Measurements from ENCODE around the gene HCFC2. TPM values are rescaled to one million over a fixed set of nuclear protein-coding genes. Genes with fewer than 3 reads are reported as not detected.

The HCFC2 gene
- total and polyA plus RNA-seq, 2 of the 4 experiments (the other 2 are of a cell fraction) = 12.0 to 34.2 TPM

- Histone ChIP-seq H3K27me3 (ENCODE audit: control insufficient read depth, insufficient read depth, low read length) (no peaks in the 10 kb centered on the region), H3K4ac (ENCODE audit: low read depth, low read length) (no peak overlapping the region), H2AK9ac (replicated peaks; ENCODE audit: low read depth, low read length, poor library complexity) (no peak overlapping the region), H2BK5ac (ENCODE audit: low read depth, low read length, poor library complexity, severe bottlenecking) (no peak overlapping the region), H3K56ac (ENCODE audit: extremely low read depth, insufficient read depth, low read length) (no peak overlapping the region), H3K14ac (replicated peaks; ENCODE audit: low read depth, low read length) (no peak overlapping the region), H2BK20ac (ENCODE audit: low read depth, low read length) (no peak overlapping the region), H3K9me3 (ENCODE audit: control insufficient read depth, insufficient read depth, low read length) (no peaks in the 10 kb centered on the region; the same call in 1 of the 2 replicates), H4K5ac (ENCODE audit: low read depth, low read length) (no peak overlapping the region), H2BK120ac (ENCODE audit: low read depth, low read length) (no peak overlapping the region), H3K23ac (ENCODE audit: low read depth, low read length) (no peak overlapping the region), H3K27ac (ENCODE audit: insufficient read depth, low read length) (no peak overlapping the region), H2BK15ac (ENCODE audit: low read depth, low read length) (no peak overlapping the region), H3K9me1 (ENCODE audit: insufficient read depth, low read length) (peaks cover 5% of the 10 kb centered on the region; the same call in 1 of the 2 replicates), H3K4me3 (ENCODE audit: insufficient read depth, low read depth, low read length) (no peak overlapping the region), H2AK5ac (ENCODE audit: low read depth, low read length) (no peak overlapping the region), H4K91ac (ENCODE audit: insufficient read depth, low read depth, low read length) (no peak overlapping the region), H3K79me1 (ENCODE audit: low read depth in 1 of 2, low read length in 2 of 2) (peaks cover 0 to 8% of the 10 kb centered on the region in 2 experiments; a peak in 3 of 4 replicates), H2AFZ (replicated peaks; ENCODE audit: low read length, poor library complexity) (no peak overlapping the region), H4K20me1 (ENCODE audit: insufficient read depth, low read length) (no peaks in the 10 kb centered on the region), H4K8ac (ENCODE audit: low read depth in 2 of 2, low read length in 2 of 2) (no peak overlapping the region), H3K4me2 (ENCODE audit: low read depth, low read length) (no peak overlapping the region), H3K4me1 (ENCODE audit: control insufficient read depth, insufficient read depth, low read length) (peaks cover 6% of the 10 kb centered on the region), H3K36me3 (ENCODE audit: control insufficient read depth, insufficient read depth, low read length) (no peaks in the 10 kb centered on the region), H3K9ac (ENCODE audit: low read depth, low read length) (no peak overlapping the region), H3K18ac (ENCODE audit: low read depth, low read length) (no peak overlapping the region)
- TF ChIP-seq CTCF (conservative IDR thresholded peaks at IDR 0.05; ENCODE audit: low read depth, low read length) = no peak
- TF ChIP-seq MAZ (IDR thresholded peaks at IDR 0.05; ENCODE audit: borderline replicate concordance, low read depth, low read length) = no peak
- no peak for TF ChIP-seq CHD1 (IDR thresholded peaks at IDR 0.05; ENCODE audit: low read depth, low read length)
- TF ChIP-seq RAD21 (IDR thresholded peaks at IDR 0.05; ENCODE audit: low read length) = no peak
- no peak for TF ChIP-seq NFE2L2 (IDR thresholded peaks at IDR 0.05; ENCODE audit: low read depth, low read length)
- TF ChIP-seq MAFK (IDR thresholded peaks at IDR 0.05; ENCODE audit: low read depth, low read length) = no peak
- TF ChIP-seq POLR2A (IDR thresholded peaks at IDR 0.05; ENCODE audit: low read depth, low read length) = no peak
- TF ChIP-seq ELK1 (IDR thresholded peaks at IDR 0.05; ENCODE audit: borderline replicate concordance, low read depth, low read length) = no peak
- no peak for TF ChIP-seq CEBPB (IDR thresholded peaks at IDR 0.05; ENCODE audit: low read depth, low read length)
- CTCF ChIA-PET = no interaction called here
- intact Hi-C loops (cut with micrococcal nuclease) (no loop called here), in situ Hi-C loops (cut with MboI; ENCODE audit: low sequenced_read_pairs) (no loop called here), dilution Hi-C loops (cut with HindIII; ENCODE audit: low sequenced_read_pairs, unreplicated experiment) (no loop called here)
- no TSS peak for BruUV-seq (replicated peaks)
- POLR2A ChIA-PET (ENCODE audit: unreplicated experiment) = no interaction called here
- ATAC-seq (ENCODE audit: low read depth) (no peak), DNase-seq (no peak)
Observed at GRCh38 chr12:104143002-104143401, 78.7 kb downstream of the HCFC2 start.

Data from IMR-90 (cell line).